SK-N-SH (cell line): ENCODE measurements around the gene MRPS15. TPM values are rescaled to one million over a fixed set of nuclear protein-coding genes. Genes with fewer than 3 reads are reported as not detected.

Experiments
- CTCF ChIA-PET: fragments of 300-600, 350-600 bp; formaldehyde crosslinking; extraction: SDS; loops from one replicate; lab custom pipeline; 2021; lab: Yijun Ruan, JAX
- POLR2A ChIA-PET: fragments of 350-600 bp; sonication (Branson Sonifier 250); formaldehyde crosslinking; extraction: SDS; loops from one replicate; lab custom pipeline; 2020; ENCODE audit warnings: antibody characterized with exemption, inconsistent platforms; lab: Yijun Ruan, JAX
- DNase-seq: peaks from one replicate; pipeline ENCODE4 v3.0.0; 2012
- H2AFZ ChIP-seq: fragments of 200-600 bp; sonication (generic); 2 replicates; pipeline ENCODE4 v1.8.1; 2016; ENCODE audit warnings: antibody characterized with exemption, mild to moderate bottlenecking, low read depth
- H3F3A ChIP-seq: fragments of 200-600 bp; sonication (generic); replicated peaks from 2 replicates; pipeline ENCODE3; 2016; ENCODE audit warnings: antibody characterized with exemption, mild to moderate bottlenecking; ENCODE audit not compliant: insufficient read depth
- H3K27ac ChIP-seq, 2 experiments: fragments of 200-500 bp in 1 of 2; fragments of 200-600 bp in 1 of 2; sonication (Bioruptor generic) in 1 of 2; sonication (generic), shearing (Covaris generic) in 1 of 2; 2 replicates each; pipeline versions ENCODE4 v1.5.1 to v1.6.1; 2014 to 2016; ENCODE audit warnings: low read depth in 2 of 2, inconsistent platforms in 1 of 2, low read length in 1 of 2, mild to moderate bottlenecking in 1 of 2, mixed read lengths in 1 of 2
- H3K27me3 ChIP-seq: fragments of 200-600 bp; sonication (generic), shearing (Covaris generic); 2 replicates; pipeline ENCODE4 v1.6.1; 2016; ENCODE audit warnings: mixed run types; ENCODE audit not compliant: insufficient read depth
- H3K36me3 ChIP-seq, 2 experiments: fragments of 200-500 bp in 1 of 2; fragments of 200-600 bp in 1 of 2; sonication (Bioruptor generic) in 1 of 2; sonication (generic) in 1 of 2; replicated peaks in 1 of 2; 2 replicates each; pipeline versions ENCODE3 to v1.5.1; 2014 to 2016; ENCODE audit warnings: low read length in 1 of 2, mild to moderate bottlenecking in 1 of 2; ENCODE audit not compliant: insufficient read depth in 2 of 2, control insufficient read depth in 1 of 2
- H3K4me1 ChIP-seq, 2 experiments: fragments of 200-500 bp in 1 of 2; fragments of 200-600 bp in 1 of 2; sonication (Bioruptor generic) in 1 of 2; sonication (generic), shearing (Covaris generic) in 1 of 2; 2 replicates each; pipeline versions ENCODE4 v1.5.1 to v1.6.1; 2014 to 2016; ENCODE audit warnings: low read depth in 1 of 2, low read length in 1 of 2, mixed run types in 1 of 2; ENCODE audit not compliant: insufficient read depth in 2 of 2, control insufficient read depth in 1 of 2
- H3K4me2 ChIP-seq: fragments of 200-600 bp; sonication (generic), shearing (Covaris generic); 2 replicates; pipeline ENCODE4 v1.6.1; 2017; ENCODE audit warnings: mixed run types
- H3K4me3 ChIP-seq, 2 experiments: fragments of 200-500 bp in 1 of 2; fragments of 200-600 bp in 1 of 2; sonication (Bioruptor generic) in 1 of 2; sonication (generic), shearing (Covaris generic) in 1 of 2; 2 replicates each; pipeline versions ENCODE4 v1.5.1 to v1.8.1; 2014 to 2016; ENCODE audit warnings: low read depth in 2 of 2, inconsistent platforms in 1 of 2, low read length in 1 of 2, mild to moderate bottlenecking in 1 of 2, mixed read lengths in 1 of 2, moderate library complexity in 1 of 2
- H3K79me2 ChIP-seq: fragments of 200-600 bp; sonication (generic); 2 replicates; pipeline ENCODE4 v1.8.1; 2017; ENCODE audit warnings: mild to moderate bottlenecking; ENCODE audit not compliant: insufficient read depth
- H3K9ac ChIP-seq: fragments of 200-600 bp; sonication (generic); 2 replicates; pipeline ENCODE4 v1.6.1; 2017; ENCODE audit warnings: mixed run types
- H3K9me2 ChIP-seq: fragments of 200-600 bp; sonication (generic); 2 replicates; pipeline ENCODE4 v1.6.1; 2017; ENCODE audit warnings: mixed run types
- H3K9me3 ChIP-seq: fragments of 200-600 bp; sonication (generic); 2 replicates; pipeline ENCODE4 v1.6.1; 2017; ENCODE audit warnings: mixed run types, mild to moderate bottlenecking, moderate library complexity
- H4K20me1 ChIP-seq: fragments of 200-600 bp; sonication (generic); 2 replicates; pipeline ENCODE4 v1.6.1; 2017; ENCODE audit warnings: mild to moderate bottlenecking, mixed run types; ENCODE audit not compliant: insufficient read depth
- EP300 ChIP-seq, 2 experiments: IDR thresholded peaks; 2 replicates each; pipeline versions ENCODE4 v1.4.0 to v1.6.1; 2012; ENCODE audit warnings: borderline replicate concordance in 1 of 2, low read depth in 1 of 2, low read length in 1 of 2
- FOSL2 ChIP-seq: IDR thresholded peaks from 2 replicates; pipeline ENCODE4 v1.4.0; 2012; ENCODE audit warnings: low read depth, mild to moderate bottlenecking, moderate library complexity, borderline replicate concordance
- GABPA ChIP-seq: IDR thresholded peaks from 2 replicates; pipeline ENCODE4 v1.4.0; 2012; ENCODE audit warnings: low read depth, mild to moderate bottlenecking
- NFIC ChIP-seq: IDR thresholded peaks from 2 replicates; pipeline ENCODE4 v1.4.0; 2012; ENCODE audit warnings: borderline replicate concordance
- RAD21 ChIP-seq: IDR thresholded peaks from 2 replicates; pipeline ENCODE4 v1.6.1; 2012; ENCODE audit warnings: mild to moderate bottlenecking, low read length
- REST ChIP-seq: IDR thresholded peaks from 2 replicates; pipeline ENCODE4 v1.6.1; 2012; ENCODE audit warnings: mild to moderate bottlenecking, low read depth, low read length, moderate library complexity
- RXRA ChIP-seq: IDR thresholded peaks from 2 replicates; pipeline ENCODE4 v1.4.0; 2012; ENCODE audit warnings: low read depth, mild to moderate bottlenecking, borderline replicate concordance
- SIN3A ChIP-seq: IDR thresholded peaks from 2 replicates; pipeline ENCODE4 v1.6.1; 2012; ENCODE audit warnings: low read depth, mild to moderate bottlenecking, low read length, moderate library complexity, borderline replicate concordance
- TAF1 ChIP-seq: IDR thresholded peaks from 2 replicates; pipeline ENCODE4 v1.6.1; 2012; ENCODE audit warnings: low read depth, mild to moderate bottlenecking, low read length, moderate library complexity, borderline replicate concordance
- TEAD4 ChIP-seq: IDR thresholded peaks from 2 replicates; pipeline ENCODE4 v1.4.0; 2012; ENCODE audit warnings: mild to moderate bottlenecking, borderline replicate concordance; ENCODE audit not compliant: insufficient read depth
- USF2 ChIP-seq: fragments of 150-350 bp; IDR thresholded peaks from 2 replicates; pipeline ENCODE4 v1.6.1; 2017; ENCODE audit warnings: antibody characterized with exemption, low read length, low read depth, borderline replicate concordance
- ZBTB33 ChIP-seq: IDR thresholded peaks from 2 replicates; pipeline ENCODE4 v1.4.0; 2012; ENCODE audit warnings: low read depth, borderline replicate concordance
- WGBS: methylation state at CpG from one replicate; pipeline ENCODE4 v1.1.6; 2017; ENCODE audit warnings: low lambda C conversion rate; 5-methylcytosine and 5-hydroxymethylcytosine counted together
- polyA plus RNA-seq, 3 experiments: library from polyadenylated mRNA; depleted of rRNA; stranded (reverse); fragments of >200 nt; gene quantifications; 2 replicates each; pipeline ENCODE4 v1.2.3, GENCODE V29; 2012
- TF ChIP-seq, protein P1 (sequence below): IDR thresholded peaks from 2 replicates; pipeline ENCODE4; 2012

The MRPS15 gene
- polyA plus RNA-seq, 1 of the 3 experiments (the other 2 are of a cell fraction): 75.1 TPM

DNA sequence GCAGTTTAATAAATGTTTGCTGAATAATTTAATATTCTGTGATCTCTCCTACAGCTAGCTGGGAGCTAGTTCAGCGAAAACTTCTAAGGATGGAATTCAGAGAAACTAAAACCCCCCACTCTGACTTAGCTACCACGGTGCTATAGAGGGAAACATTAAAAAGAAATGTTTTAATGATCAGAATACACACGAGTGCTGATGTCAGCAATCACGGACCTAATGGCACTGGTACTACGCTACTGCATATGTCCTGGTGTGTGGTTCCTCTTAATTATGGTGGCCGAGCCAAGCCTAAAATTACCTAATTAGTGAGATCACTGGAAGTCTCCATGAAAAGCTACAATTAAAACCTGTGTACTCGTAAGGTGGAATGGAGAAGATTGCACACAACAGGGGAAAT, 42.5 kb downstream of the MRPS15 start:
- WGBS: 77% methylated on average over 7 of the region's 7 CpGs
- Histone ChIP-seq H3K36me3 (peaks cover 0 to 16% of the 10 kb centered on the region in 2 experiments), H2AFZ (no peak overlapping the region), H4K20me1 (no peaks in the 10 kb centered on the region), H3K4me1 (peaks cover 0 to 5% of the 10 kb centered on the region in 2 experiments; a peak in 2 of 4 replicates), H3K9me3 (no peaks in the 10 kb centered on the region), H3K79me2 (no peaks in the 10 kb centered on the region), H3K9ac (no peak overlapping the region), H3K4me3 (no peak overlapping the region), H3K4me2 (no peak overlapping the region), H3K27me3 (no peaks in the 10 kb centered on the region), H3F3A (peaks cover 4% of the 10 kb centered on the region), H3K9me2 (no peaks in the 10 kb centered on the region), H3K27ac (no peak overlapping the region)
- ChIA-PET CTCF (interaction anchor here (0.6 to 5.3 kb wide), 14 partner anchors 10 to 287 kb away, joined by 3 to 38 read pairs (median 4); partner anchors contain the start of gene TRAPPC3), POLR2A (no interaction called here)
- no peak for DNase-seq
- no peak for TF ChIP-seq ZBTB33
- TF ChIP-seq REST: no peak
- no peak for TF ChIP-seq EP300 (IDR thresholded peaks at IDR 0.05; ENCODE audit: borderline replicate concordance in 1 of 2, low read depth in 1 of 2, low read length in 1 of 2)
- no peak for TF ChIP-seq RXRA
- TF ChIP-seq TEAD4: no peak

DNA sequence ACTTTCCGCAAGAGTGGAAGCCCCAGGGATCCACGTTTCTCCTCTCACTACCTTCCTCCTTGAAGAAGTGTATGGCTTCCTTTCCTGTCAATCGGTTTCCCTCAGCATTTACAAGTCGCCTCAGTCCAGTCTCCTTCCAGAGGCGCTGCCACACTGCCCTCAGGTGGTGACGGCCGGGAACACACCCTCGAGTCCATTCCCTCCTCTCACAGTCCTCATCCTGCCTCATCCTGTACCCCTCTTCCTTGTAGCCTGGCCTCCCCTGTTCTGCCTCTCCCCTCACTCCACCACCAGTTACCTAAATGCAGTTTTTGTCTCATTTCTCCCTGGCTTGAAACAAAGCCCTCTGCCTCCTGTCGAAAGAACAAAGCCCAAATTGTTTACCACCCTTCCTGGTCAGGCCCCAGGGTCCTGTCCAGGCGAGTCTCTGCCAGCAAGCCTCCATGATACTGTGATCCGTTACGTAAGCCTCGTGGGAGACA, 43.3 kb downstream of the MRPS15 start:
- Histone ChIP-seq H3K27ac (peak overlapping the region in 1 of 2 experiments; percentile 36; a peak in 1 of 4 replicates), H2AFZ (peak overlapping the region; percentile 67; the same call in 1 of the 2 replicates)
- DNase-seq: peak; percentile 78
- TF ChIP-seq, protein P1, sequence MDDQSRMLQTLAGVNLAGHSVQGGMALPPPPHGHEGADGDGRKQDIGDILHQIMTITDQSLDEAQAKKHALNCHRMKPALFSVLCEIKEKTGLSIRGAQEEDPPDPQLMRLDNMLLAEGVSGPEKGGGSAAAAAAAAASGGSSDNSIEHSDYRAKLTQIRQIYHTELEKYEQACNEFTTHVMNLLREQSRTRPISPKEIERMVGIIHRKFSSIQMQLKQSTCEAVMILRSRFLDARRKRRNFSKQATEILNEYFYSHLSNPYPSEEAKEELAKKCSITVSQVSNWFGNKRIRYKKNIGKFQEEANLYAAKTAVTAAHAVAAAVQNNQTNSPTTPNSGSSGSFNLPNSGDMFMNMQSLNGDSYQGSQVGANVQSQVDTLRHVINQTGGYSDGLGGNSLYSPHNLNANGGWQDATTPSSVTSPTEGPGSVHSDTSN: peak; percentile 32; the same call in 1 of the 2 replicates
- TF ChIP-seq TAF1 (no peak), GABPA (no peak), SIN3A (no peak), FOSL2 (no peak), RAD21 (peak; percentile 99), USF2 (no peak), REST (no peak), NFIC (no peak)

More for the DNA sequence above, 43.3 kb downstream of the MRPS15 start:
- peaks cover 0 to 5% of the 10 kb centered on the region in 2 experiments; a peak in 2 of 4 replicates for H3K4me1 ChIP-seq
- peak overlapping the region; percentile 24; the same call in 1 of the 2 replicates for H3K4me2 ChIP-seq
- no peaks in the 10 kb centered on the region for H3K9me2 ChIP-seq
- CTCF ChIA-PET: interaction anchor here (0.8 to 5.3 kb wide), 15 partner anchors 9 to 268 kb away, joined by 3 to 38 read pairs (median 6); partner anchors contain the start of genes EVA1B and STK40
- no peaks in the 10 kb centered on the region for H3K27me3 ChIP-seq
- H3K9me3 ChIP-seq: no peaks in the 10 kb centered on the region
- peaks cover 4% of the 10 kb centered on the region for H3F3A ChIP-seq
- H3K4me3 ChIP-seq: peak overlapping the region in 1 of 2 experiments; percentile 30; a peak in 1 of 4 replicates
- H4K20me1 ChIP-seq: no peaks in the 10 kb centered on the region
- POLR2A ChIA-PET: no interaction called here
- 16% methylated on average over 13 of the region's 13 CpGs for WGBS
- H3K9ac ChIP-seq: no peak overlapping the region
- H3K79me2 ChIP-seq: no peaks in the 10 kb centered on the region
- peaks cover 0 to 16% of the 10 kb centered on the region in 2 experiments for H3K36me3 ChIP-seq
